HEK293T (cell line): ENCODE results near the gene CLDN1.

Source experiments
- CTCF ChIA-PET: fragments of 350-600 bp; formaldehyde crosslinking; extraction: SDS; loops from one replicate; lab custom pipeline; 2021; ENCODE audit warnings: antibody characterized with exemption, inconsistent platforms; lab: Yijun Ruan, JAX
- POLR2A ChIA-PET: fragments of 350-600 bp; formaldehyde crosslinking; extraction: SDS; loops from one replicate; lab custom pipeline; 2020; ENCODE audit warnings: antibody characterized with exemption, inconsistent platforms; lab: Yijun Ruan, JAX
- DNase-seq: peaks from one replicate; pipeline ENCODE4 v3.0.0; 2012; ENCODE audit warnings: mixed read lengths; ENCODE audit errors: extremely low spot score
- ARNT ChIP-seq: fragments of 450-650 bp; IDR thresholded peaks from 2 replicates; pipeline ENCODE4 v1.6.1; 2017; ENCODE audit warnings: mild to moderate bottlenecking
- BHLHE40 ChIP-seq: fragments of 450-650 bp; IDR thresholded peaks from 2 replicates; pipeline ENCODE4 v1.6.1; 2016; ENCODE audit warnings: mild to moderate bottlenecking, moderate library complexity, borderline replicate concordance
- CTBP1 ChIP-seq: fragments of 450-650 bp; IDR thresholded peaks from 2 replicates; pipeline ENCODE4 v1.6.1; 2016; ENCODE audit warnings: borderline replicate concordance
- ELF4 ChIP-seq: fragments of 450-650 bp; IDR thresholded peaks from 2 replicates; pipeline ENCODE4 v1.6.1; 2017; ENCODE audit warnings: antibody characterized with exemption
- FOXA1 ChIP-seq: fragments of 450-650 bp; IDR thresholded peaks from 2 replicates; pipeline ENCODE4 v1.6.1; 2016; ENCODE audit warnings: mild to moderate bottlenecking
- FOXK2 ChIP-seq: fragments of 450-650 bp; IDR thresholded peaks from 2 replicates; pipeline ENCODE4 v1.6.1; 2016; ENCODE audit warnings: mild to moderate bottlenecking
- FOXM1 ChIP-seq: fragments of 450-650 bp; IDR thresholded peaks from 2 replicates; pipeline ENCODE4 v1.6.1; 2017; ENCODE audit warnings: mild to moderate bottlenecking, borderline replicate concordance
- HDGF ChIP-seq: fragments of 450-650 bp; IDR thresholded peaks from 2 replicates; pipeline ENCODE4 v1.6.1; 2017; ENCODE audit warnings: antibody characterized with exemption, borderline replicate concordance
- L3MBTL2 ChIP-seq: fragments of 450-650 bp; conservative IDR thresholded peaks from 2 replicates; pipeline ENCODE4 v1.6.1; 2016; ENCODE audit warnings: mild to moderate bottlenecking
- LEF1 ChIP-seq: fragments of 450-650 bp; IDR thresholded peaks from 2 replicates; pipeline ENCODE4 v1.6.1; 2017; ENCODE audit warnings: mild to moderate bottlenecking, borderline replicate concordance
- NFRKB ChIP-seq: fragments of 450-650 bp; IDR thresholded peaks from 2 replicates; pipeline ENCODE4 v1.6.1; 2016; ENCODE audit warnings: mild to moderate bottlenecking, moderate library complexity
- SP1 ChIP-seq: fragments of 450-650 bp; IDR thresholded peaks from 2 replicates; pipeline ENCODE4 v1.6.1; 2017
- SUZ12 ChIP-seq: fragments of 450-650 bp; IDR thresholded peaks from 2 replicates; pipeline ENCODE4 v1.6.1; 2016; ENCODE audit warnings: mild to moderate bottlenecking
- TARDBP ChIP-seq: fragments of 450-650 bp; IDR thresholded peaks from 2 replicates; pipeline ENCODE4 v1.6.1; 2016
- ZNF384 ChIP-seq: fragments of 450-650 bp; IDR thresholded peaks from 2 replicates; pipeline ENCODE4 v1.6.1; 2016
- TF ChIP-seq, protein P1 (sequence below): fragments of 450-650 bp; IDR thresholded peaks from 2 replicates; pipeline ENCODE4 v1.6.1; 2016

The CLDN1 gene

DNA sequence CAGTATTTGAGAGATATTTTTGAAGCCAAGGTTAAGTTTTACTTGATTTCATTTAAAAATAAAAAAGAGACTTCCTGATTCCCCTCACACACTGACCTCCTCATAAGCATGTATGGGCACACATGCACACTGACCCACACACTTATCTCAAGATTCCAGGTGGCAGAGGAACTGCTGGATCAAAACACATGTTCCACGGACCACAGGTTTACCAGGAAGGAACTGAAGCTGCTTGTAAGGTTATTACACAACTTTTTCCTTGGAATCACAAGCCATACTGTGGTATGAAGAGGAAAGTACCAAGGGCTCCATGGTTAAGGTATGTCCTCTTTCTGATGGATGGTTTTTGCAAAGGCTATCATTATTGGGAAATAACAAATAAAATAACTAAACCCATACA, 7.5 kb downstream of the CLDN1 start:
- no peak for TF ChIP-seq SP1
- no peak for TF ChIP-seq FOXM1
- TF ChIP-seq L3MBTL2 = no peak
- no peak for TF ChIP-seq SUZ12
- no peak for TF ChIP-seq HDGF
- TF ChIP-seq CTBP1 = no peak
- TF ChIP-seq FOXA1 = no peak
- TF ChIP-seq LEF1 = no peak
- TF ChIP-seq ZNF384 = no peak
- TF ChIP-seq TARDBP = no peak
- TF ChIP-seq ARNT = no peak
- no peak for TF ChIP-seq ELF4
- TF ChIP-seq, protein P1, sequence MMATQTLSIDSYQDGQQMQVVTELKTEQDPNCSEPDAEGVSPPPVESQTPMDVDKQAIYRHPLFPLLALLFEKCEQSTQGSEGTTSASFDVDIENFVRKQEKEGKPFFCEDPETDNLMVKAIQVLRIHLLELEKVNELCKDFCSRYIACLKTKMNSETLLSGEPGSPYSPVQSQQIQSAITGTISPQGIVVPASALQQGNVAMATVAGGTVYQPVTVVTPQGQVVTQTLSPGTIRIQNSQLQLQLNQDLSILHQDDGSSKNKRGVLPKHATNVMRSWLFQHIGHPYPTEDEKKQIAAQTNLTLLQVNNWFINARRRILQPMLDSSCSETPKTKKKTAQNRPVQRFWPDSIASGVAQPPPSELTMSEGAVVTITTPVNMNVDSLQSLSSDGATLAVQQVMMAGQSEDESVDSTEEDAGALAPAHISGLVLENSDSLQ = no peak
- TF ChIP-seq NFRKB = no peak
- no peak for TF ChIP-seq FOXK2
- no peak for TF ChIP-seq BHLHE40
- ChIA-PET POLR2A (no interaction called here), CTCF (interaction anchor here (1.3 kb wide), 1 partner anchor 8 kb away, joined by 3 read pairs; the partner anchor contains the start of gene CLDN1)
- no peak for DNase-seq

DNA sequence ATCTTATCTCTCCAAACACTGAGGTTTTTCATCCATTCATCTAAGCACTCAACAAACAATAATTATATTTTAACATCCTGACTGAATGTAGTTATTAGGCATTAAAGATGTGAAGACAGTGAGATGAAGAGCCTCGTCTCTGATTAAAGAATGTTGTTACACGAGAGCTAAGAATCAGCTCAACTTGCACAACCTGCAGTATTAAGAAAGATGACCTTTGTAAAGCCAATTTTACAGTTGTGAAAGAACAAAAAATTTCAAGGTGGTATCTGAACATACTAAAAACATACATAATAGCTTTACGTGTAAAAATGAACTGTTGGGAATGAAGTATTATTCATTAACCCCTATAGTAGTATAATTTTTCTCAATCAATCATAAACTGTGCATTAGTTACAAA, 12.8 kb downstream of the CLDN1 start:
- TF ChIP-seq, protein P1 = no peak
- TF ChIP-seq BHLHE40 (no peak), TARDBP (no peak), FOXK2 (no peak), LEF1 (no peak), ARNT (no peak), FOXA1 (no peak)
- DNase-seq = no peak
- ChIA-PET CTCF (no interaction called here), POLR2A (no interaction called here)

DNA sequence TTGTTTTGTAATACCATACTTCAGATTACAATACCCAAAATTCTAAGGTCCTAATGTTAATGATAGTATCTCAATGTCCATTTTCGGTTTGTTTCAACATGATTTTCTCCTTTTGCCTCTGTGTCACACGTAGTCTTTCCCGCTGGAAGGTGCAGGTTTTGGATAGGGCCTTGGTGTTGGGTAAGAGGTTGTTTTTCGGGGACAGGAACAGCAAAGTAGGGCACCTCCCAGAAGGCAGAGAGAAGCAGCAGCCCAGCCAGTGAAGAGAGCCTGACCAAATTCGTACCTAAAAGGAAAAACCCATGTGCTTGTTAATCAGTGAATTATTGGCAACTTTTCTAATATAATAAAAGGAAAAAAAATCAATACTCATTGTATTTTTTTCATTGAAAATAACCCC, 14.1 kb downstream of the CLDN1 start:
- no peak for TF ChIP-seq NFRKB
- no peak for TF ChIP-seq SUZ12
- TF ChIP-seq SP1 = no peak
- no peak for TF ChIP-seq FOXM1
- TF ChIP-seq, protein P1 = no peak
- TF ChIP-seq HDGF = no peak
- TF ChIP-seq BHLHE40 = no peak
- TF ChIP-seq CTBP1 = no peak
- ChIA-PET POLR2A (no interaction called here), CTCF (no interaction called here)
- no peak for DNase-seq

DNA sequence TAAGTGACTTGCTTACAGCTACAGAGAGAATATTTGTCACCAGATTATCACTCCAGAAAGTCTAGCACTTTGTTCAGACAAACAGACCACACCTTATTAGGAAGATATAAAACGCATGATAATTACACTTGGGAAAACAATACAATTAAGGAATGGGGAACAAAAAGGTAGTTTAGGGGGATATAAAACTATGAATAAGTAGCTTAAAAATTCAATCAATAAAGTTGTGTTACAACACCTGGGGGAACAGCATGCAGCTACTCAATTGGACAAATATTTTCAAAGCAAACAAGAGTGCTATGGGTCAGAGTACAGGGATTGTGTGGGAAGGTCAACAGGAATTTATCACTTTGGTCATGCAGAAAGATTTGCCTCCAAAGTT, 15.1 kb downstream of the CLDN1 start:
- POLR2A ChIA-PET = no interaction called here
- DNase-seq = no peak
- TF ChIP-seq SUZ12 = no peak
- no peak for TF ChIP-seq TARDBP
- no peak for TF ChIP-seq ELF4
- no peak for TF ChIP-seq L3MBTL2
- no peak for TF ChIP-seq ZNF384
- TF ChIP-seq FOXM1 = no peak
- TF ChIP-seq NFRKB = no peak
- no peak for TF ChIP-seq BHLHE40
- no peak for TF ChIP-seq CTBP1
- no peak for TF ChIP-seq FOXK2
- TF ChIP-seq SP1 = no peak
- CTCF ChIA-PET = no interaction called here

DNA sequence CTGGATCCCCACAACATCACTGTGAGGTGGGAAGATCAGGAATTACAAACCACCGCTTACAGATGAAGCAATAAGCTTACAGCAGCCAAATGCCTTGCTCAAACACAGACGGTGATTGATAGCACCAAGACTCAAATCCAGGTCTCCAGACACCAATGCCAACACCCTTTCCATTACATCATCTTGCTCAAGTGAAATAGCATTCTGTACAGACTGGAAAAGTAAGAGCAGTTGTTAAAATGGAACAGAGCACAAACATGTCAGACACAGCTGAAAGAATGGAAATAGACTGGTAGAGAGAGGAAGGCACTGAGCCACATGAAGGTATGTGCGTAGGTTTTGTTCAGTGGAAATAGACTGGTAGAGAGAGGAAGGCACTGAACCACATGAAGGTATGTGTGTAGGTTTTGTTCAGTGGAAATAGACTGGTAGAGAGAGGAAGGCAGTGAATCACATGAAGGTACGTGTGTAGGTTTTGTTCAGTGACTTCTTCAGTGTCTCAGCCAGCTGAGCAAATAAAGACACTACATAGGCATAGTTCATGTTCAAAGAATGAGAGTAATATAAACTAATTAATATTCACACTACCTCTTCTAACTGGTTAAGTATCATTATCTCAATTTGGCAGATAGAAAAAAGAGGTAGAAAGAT, 15.6 kb downstream of the CLDN1 start:
- POLR2A ChIA-PET = no interaction called here
- CTCF ChIA-PET = no interaction called here
- DNase-seq = no peak
- TF ChIP-seq, protein P1 = no peak
- TF ChIP-seq TARDBP (no peak), CTBP1 (no peak), SP1 (no peak), SUZ12 (no peak), BHLHE40 (no peak), LEF1 (no peak), HDGF (no peak), FOXK2 (no peak), ZNF384 (no peak), ELF4 (no peak), NFRKB (no peak), FOXA1 (no peak), L3MBTL2 (no peak), ARNT (no peak), FOXM1 (no peak)

DNA sequence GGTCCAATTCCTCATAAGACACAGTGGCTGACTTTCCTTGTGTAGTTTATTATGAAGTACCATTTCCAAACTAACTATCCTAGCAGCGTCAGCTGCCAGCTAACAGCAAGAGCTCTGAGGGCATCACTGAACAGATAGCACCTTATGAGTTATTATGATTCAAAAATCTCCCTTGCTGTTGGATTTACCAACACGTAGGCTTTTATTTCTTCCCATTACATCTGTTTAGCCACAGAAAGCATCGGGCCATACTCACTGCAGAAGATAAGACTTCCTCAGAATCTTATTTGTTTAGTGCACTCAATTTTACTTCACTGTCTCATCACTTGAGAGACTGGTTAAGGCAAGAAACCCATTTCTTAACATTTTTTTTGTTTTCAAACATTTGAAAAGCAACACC, 16.2 kb downstream of the CLDN1 start:
- ChIA-PET CTCF (no interaction called here), POLR2A (no interaction called here)
- TF ChIP-seq NFRKB (no peak), LEF1 (no peak), SP1 (no peak), TARDBP (no peak), FOXK2 (no peak), FOXA1 (no peak), CTBP1 (no peak)
- TF ChIP-seq, protein P1 = no peak
- DNase-seq = no peak
